HuH-7.5 (cell line): ENCODE measurements around the gene ENPP7.

Experiments used
- DNase-seq: peaks from one replicate; pipeline ENCODE4 v3.0.0; 2011; ENCODE audit warnings: low spot score

The ENPP7 gene

GRCh38 chr17:79702550-79703236 is 28.1 kb upstream of the ENPP7 start:
- no peak for DNase-seq

- no peak for DNase-seq
These were observed 26.1 kb upstream of the ENPP7 start for GRCh38 chr17:79704691-79705090.

- no peak for DNase-seq
These were observed 25.1 kb upstream of the ENPP7 start for GRCh38 chr17:79705674-79706073.

- DNase-seq: no peak
These were observed 23.6 kb upstream of the ENPP7 start for GRCh38 chr17:79706931-79707850.

GRCh38 chr17:79707931-79708891 is 22.5 kb upstream of the ENPP7 start:
- peak; percentile 65 for DNase-seq

GRCh38 chr17:79711715-79712305 is 18.9 kb upstream of the ENPP7 start:
- DNase-seq: no peak

- DNase-seq: no peak
These were observed 17.4 kb upstream of the ENPP7 start for GRCh38 chr17:79713391-79713790.

- DNase-seq: no peak
These were observed 16.3 kb upstream of the ENPP7 start for GRCh38 chr17:79714176-79715097.

- no peak for DNase-seq
These were observed 15.4 kb upstream of the ENPP7 start for GRCh38 chr17:79715098-79715942.

- DNase-seq: no peak
These were observed 14.6 kb upstream of the ENPP7 start for GRCh38 chr17:79715943-79716797.

- DNase-seq: no peak
These were observed 9.9 kb upstream of the ENPP7 start for GRCh38 chr17:79720705-79721292.

GRCh38 chr17:79721993-79722671 is 8.6 kb upstream of the ENPP7 start:
- DNase-seq: peak; percentile 66

- DNase-seq: no peak
These were observed 8.0 kb upstream of the ENPP7 start for GRCh38 chr17:79722787-79723186.

GRCh38 chr17:79728169-79728907 is 2.4 kb upstream of the ENPP7 start:
- DNase-seq: peak; percentile 95

GRCh38 chr17:79728908-79729471 is 1.8 kb upstream of the ENPP7 start:
- no peak for DNase-seq

GRCh38 chr17:79729761-79730160 is 982 bp upstream of the ENPP7 start:
- no peak for DNase-seq

- no peak for DNase-seq
These were observed 340 bp upstream of the ENPP7 start for GRCh38 chr17:79730437-79730768.
